Panc1 (cell line): ENCODE results near the gene TTYH2.

Source experiments
- POLR2AphosphoS5 ChIP-seq: IDR thresholded peaks from 2 replicates; pipeline ENCODE4 v1.6.1; 2012; ENCODE audit warnings: mild to moderate bottlenecking, low read depth, low read length, moderate library complexity
- TCF7L2 ChIP-seq: IDR thresholded peaks from 2 replicates; pipeline ENCODE4 v1.6.1; 2011; ENCODE audit warnings: mild to moderate bottlenecking, low read depth, low read length, inconsistent platforms
- TF ChIP-seq, protein P1 (sequence below): fragments of 450-650 bp; IDR thresholded peaks from 2 replicates; pipeline ENCODE4 v1.5.1; 2017; ENCODE audit warnings: mild to moderate bottlenecking
- TF ChIP-seq, protein P2 (sequence below), 2 experiments: IDR thresholded peaks; 2 replicates each; pipeline ENCODE4 v1.6.1; 2011 to 2012; ENCODE audit warnings: low read depth in 2 of 2, control low read depth in 1 of 2, low read length in 1 of 2, mild to moderate bottlenecking in 1 of 2, moderate library complexity in 1 of 2; ENCODE audit not compliant: insufficient read depth in 1 of 2

DNA sequence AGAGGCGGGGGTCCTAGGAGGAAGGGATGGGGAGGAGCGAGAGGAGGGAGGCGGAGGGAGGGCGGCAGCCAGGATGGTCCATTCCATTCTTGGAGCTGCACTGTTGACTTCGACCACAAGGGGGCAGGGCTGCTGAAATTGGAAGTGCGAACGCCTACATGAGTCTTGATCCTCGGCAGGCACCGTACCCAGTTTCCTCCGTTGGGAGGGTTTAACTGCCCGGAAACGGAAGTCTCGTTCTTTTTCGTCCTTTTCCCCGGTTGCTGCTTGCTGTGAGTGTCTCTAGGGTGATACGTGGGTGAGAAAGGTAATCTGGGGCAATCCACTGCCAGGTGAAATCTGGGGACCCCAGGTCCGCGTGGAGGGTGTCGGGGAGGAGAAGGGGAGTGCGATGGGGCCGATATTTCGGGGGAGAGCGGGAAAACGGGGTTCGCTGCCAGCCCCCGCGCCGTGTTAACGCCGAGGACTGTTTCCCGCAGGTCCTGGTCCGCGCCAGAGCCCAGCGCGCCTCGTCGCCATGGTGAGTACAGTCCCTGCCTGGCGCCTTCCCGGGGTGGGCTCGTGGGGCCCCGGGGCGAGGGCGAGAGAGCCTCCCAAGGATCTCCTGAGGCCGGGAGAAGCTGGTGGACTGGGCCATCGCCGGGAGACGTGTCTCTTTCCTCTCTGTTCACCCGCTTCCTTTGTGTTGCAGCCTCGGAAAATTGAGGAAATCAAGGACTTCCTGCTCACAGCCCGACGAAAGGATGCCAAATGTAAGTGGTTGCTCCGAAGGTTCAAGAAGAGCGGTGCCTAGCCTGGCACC is 9.7 kb upstream of the TTYH2 start, which contains the start of gene RPL38:
- TF ChIP-seq, protein P1, sequence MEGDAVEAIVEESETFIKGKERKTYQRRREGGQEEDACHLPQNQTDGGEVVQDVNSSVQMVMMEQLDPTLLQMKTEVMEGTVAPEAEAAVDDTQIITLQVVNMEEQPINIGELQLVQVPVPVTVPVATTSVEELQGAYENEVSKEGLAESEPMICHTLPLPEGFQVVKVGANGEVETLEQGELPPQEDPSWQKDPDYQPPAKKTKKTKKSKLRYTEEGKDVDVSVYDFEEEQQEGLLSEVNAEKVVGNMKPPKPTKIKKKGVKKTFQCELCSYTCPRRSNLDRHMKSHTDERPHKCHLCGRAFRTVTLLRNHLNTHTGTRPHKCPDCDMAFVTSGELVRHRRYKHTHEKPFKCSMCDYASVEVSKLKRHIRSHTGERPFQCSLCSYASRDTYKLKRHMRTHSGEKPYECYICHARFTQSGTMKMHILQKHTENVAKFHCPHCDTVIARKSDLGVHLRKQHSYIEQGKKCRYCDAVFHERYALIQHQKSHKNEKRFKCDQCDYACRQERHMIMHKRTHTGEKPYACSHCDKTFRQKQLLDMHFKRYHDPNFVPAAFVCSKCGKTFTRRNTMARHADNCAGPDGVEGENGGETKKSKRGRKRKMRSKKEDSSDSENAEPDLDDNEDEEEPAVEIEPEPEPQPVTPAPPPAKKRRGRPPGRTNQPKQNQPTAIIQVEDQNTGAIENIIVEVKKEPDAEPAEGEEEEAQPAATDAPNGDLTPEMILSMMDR, result peak; percentile 96
- TF ChIP-seq, protein P2, sequence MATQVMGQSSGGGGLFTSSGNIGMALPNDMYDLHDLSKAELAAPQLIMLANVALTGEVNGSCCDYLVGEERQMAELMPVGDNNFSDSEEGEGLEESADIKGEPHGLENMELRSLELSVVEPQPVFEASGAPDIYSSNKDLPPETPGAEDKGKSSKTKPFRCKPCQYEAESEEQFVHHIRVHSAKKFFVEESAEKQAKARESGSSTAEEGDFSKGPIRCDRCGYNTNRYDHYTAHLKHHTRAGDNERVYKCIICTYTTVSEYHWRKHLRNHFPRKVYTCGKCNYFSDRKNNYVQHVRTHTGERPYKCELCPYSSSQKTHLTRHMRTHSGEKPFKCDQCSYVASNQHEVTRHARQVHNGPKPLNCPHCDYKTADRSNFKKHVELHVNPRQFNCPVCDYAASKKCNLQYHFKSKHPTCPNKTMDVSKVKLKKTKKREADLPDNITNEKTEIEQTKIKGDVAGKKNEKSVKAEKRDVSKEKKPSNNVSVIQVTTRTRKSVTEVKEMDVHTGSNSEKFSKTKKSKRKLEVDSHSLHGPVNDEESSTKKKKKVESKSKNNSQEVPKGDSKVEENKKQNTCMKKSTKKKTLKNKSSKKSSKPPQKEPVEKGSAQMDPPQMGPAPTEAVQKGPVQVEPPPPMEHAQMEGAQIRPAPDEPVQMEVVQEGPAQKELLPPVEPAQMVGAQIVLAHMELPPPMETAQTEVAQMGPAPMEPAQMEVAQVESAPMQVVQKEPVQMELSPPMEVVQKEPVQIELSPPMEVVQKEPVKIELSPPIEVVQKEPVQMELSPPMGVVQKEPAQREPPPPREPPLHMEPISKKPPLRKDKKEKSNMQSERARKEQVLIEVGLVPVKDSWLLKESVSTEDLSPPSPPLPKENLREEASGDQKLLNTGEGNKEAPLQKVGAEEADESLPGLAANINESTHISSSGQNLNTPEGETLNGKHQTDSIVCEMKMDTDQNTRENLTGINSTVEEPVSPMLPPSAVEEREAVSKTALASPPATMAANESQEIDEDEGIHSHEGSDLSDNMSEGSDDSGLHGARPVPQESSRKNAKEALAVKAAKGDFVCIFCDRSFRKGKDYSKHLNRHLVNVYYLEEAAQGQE (IDR thresholded peaks at IDR 0.05; ENCODE audit: insufficient read depth in 1 of 2, low read depth in 2 of 2, low read length in 1 of 2), result peak; percentile 40 to 69; a peak in 1 of 4 replicates
- TF ChIP-seq POLR2AphosphoS5 (peak; percentile 99), TCF7L2 (peak; percentile 32; the same call in 1 of the 2 replicates)
